Panc1 (cell line): ENCODE measurements around the gene RNF224.

Source experiments
- POLR2AphosphoS5 ChIP-seq: IDR thresholded peaks from 2 replicates; pipeline ENCODE4 v1.6.1; 2012; ENCODE audit warnings: mild to moderate bottlenecking, low read depth, low read length, moderate library complexity
- TF ChIP-seq, protein P1 (sequence below): fragments of 450-650 bp; IDR thresholded peaks from 2 replicates; pipeline ENCODE4 v1.5.1; 2017; ENCODE audit warnings: mild to moderate bottlenecking
- TF ChIP-seq, protein P2 (sequence below), 2 experiments: IDR thresholded peaks; 2 replicates each; pipeline ENCODE4 v1.6.1; 2011 to 2012; ENCODE audit warnings: low read depth in 2 of 2, control low read depth in 1 of 2, low read length in 1 of 2, mild to moderate bottlenecking in 1 of 2, moderate library complexity in 1 of 2; ENCODE audit not compliant: insufficient read depth in 1 of 2

DNA sequence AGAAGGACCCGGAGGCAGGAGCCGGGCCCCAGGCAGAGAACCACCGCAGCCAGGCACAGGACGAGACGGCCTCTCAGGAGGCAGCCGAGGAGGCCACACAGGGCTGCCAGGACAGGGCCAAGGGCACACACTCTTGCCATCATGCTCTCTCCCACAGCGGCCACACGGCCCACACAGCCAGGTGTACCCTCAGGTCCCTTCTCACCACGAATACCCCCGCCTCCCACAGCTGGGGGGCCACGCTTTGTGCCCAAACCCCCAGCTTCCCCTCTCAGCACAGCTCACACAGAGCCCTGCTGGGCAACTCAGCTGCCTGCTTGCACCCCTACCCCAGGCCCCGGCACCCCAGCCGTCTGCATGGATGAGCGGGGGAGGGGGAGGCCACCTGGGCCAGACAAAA lies 33.5 kb upstream of the RNF224 start:
- TF ChIP-seq, protein P1, sequence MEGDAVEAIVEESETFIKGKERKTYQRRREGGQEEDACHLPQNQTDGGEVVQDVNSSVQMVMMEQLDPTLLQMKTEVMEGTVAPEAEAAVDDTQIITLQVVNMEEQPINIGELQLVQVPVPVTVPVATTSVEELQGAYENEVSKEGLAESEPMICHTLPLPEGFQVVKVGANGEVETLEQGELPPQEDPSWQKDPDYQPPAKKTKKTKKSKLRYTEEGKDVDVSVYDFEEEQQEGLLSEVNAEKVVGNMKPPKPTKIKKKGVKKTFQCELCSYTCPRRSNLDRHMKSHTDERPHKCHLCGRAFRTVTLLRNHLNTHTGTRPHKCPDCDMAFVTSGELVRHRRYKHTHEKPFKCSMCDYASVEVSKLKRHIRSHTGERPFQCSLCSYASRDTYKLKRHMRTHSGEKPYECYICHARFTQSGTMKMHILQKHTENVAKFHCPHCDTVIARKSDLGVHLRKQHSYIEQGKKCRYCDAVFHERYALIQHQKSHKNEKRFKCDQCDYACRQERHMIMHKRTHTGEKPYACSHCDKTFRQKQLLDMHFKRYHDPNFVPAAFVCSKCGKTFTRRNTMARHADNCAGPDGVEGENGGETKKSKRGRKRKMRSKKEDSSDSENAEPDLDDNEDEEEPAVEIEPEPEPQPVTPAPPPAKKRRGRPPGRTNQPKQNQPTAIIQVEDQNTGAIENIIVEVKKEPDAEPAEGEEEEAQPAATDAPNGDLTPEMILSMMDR: no peak
- TF ChIP-seq, protein P2, sequence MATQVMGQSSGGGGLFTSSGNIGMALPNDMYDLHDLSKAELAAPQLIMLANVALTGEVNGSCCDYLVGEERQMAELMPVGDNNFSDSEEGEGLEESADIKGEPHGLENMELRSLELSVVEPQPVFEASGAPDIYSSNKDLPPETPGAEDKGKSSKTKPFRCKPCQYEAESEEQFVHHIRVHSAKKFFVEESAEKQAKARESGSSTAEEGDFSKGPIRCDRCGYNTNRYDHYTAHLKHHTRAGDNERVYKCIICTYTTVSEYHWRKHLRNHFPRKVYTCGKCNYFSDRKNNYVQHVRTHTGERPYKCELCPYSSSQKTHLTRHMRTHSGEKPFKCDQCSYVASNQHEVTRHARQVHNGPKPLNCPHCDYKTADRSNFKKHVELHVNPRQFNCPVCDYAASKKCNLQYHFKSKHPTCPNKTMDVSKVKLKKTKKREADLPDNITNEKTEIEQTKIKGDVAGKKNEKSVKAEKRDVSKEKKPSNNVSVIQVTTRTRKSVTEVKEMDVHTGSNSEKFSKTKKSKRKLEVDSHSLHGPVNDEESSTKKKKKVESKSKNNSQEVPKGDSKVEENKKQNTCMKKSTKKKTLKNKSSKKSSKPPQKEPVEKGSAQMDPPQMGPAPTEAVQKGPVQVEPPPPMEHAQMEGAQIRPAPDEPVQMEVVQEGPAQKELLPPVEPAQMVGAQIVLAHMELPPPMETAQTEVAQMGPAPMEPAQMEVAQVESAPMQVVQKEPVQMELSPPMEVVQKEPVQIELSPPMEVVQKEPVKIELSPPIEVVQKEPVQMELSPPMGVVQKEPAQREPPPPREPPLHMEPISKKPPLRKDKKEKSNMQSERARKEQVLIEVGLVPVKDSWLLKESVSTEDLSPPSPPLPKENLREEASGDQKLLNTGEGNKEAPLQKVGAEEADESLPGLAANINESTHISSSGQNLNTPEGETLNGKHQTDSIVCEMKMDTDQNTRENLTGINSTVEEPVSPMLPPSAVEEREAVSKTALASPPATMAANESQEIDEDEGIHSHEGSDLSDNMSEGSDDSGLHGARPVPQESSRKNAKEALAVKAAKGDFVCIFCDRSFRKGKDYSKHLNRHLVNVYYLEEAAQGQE (IDR thresholded peaks at IDR 0.05; ENCODE audit: insufficient read depth in 1 of 2, low read depth in 2 of 2, low read length in 1 of 2): no peak
- no peak for TF ChIP-seq POLR2AphosphoS5
